Right atrium auricular region (tissue), 2 donors: ENCODE data around the gene CXCL12. TPM values are rescaled to one million over a fixed set of nuclear protein-coding genes. Genes with fewer than 3 reads are reported as not detected.

Experiments
- DNase-seq: peaks from one replicate; pipeline ENCODE4 v3.0.0-alpha.2; 2019; ENCODE audit warnings: low spot score
- H3K27ac ChIP-seq, 2 donors: fragments of 200-600 bp; sonication (generic); 1 replicate in 1 of 2; 2 replicates in 1 of 2; pipeline ENCODE4 v1.5.1; 2016 to 2019
- H3K27me3 ChIP-seq, 2 donors: fragments of 200-600 bp; sonication (generic); one replicate each; pipeline versions ENCODE4 v1.5.1 to v1.6.0; 2017 to 2019
- H3K36me3 ChIP-seq: fragments of 200-600 bp; sonication (generic); one replicate; pipeline ENCODE4 v1.5.1; 2016
- H3K4me1 ChIP-seq, 2 donors: fragments of 200-600 bp; sonication (generic); one replicate each; pipeline versions ENCODE4 v1.5.1 to v1.6.0; 2017 to 2019
- H3K4me3 ChIP-seq, 2 donors: fragments of 200-600 bp; sonication (generic); 1 replicate in 1 of 2; 2 replicates in 1 of 2; pipeline ENCODE4 v1.5.1; 2017 to 2019; ENCODE audit warnings: mild to moderate bottlenecking in 1 of 2, moderate library complexity in 1 of 2
- H3K9me3 ChIP-seq, 2 donors: fragments of 200-600 bp; sonication (generic); one replicate each; pipeline ENCODE4 v1.5.1; 2019
- total RNA-seq, 2 donors: library from RNA; depleted of rRNA; stranded (reverse); fragments of >200 nt; gene quantifications; one replicate each; pipeline ENCODE4 v1.1.0, GENCODE V29; 2016
- TF ChIP-seq, protein P1 (sequence below), 2 donors: fragments of 200-600 bp; sonication (generic); IDR thresholded peaks; one replicate each; pipeline ENCODE4 v1.5.1; 2019; ENCODE audit warnings: antibody characterized with exemption in 2 of 2

Gene CXCL12
- total RNA-seq, 2 donors from 2014 or later = 53.8 to 64.0 TPM

DNA sequence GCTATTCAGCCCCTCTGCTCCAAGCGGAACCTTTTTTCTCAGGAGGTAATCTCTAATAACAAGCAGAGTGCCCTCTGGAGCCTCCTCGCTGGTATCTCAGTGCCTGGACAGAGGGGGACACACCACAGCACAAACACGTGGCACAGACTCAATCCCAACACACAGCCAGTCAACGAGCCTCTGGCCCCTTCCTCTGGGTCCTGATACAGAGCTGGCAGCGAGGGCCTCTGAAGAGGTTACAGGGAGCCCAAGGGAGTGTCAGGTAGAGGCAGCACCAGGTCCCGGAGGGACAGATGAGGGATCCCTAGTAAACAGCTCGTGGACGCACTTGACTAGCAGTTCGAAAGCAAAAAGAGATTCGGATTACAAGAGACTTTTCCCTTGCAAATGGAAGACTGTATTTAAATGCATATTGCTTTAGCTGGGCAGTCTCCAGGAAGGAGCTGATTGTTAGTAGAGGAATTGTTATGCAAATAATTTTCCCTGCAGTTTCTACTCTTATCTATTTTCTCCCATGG is 14.1 kb downstream of the CXCL12 start:
- H3K9me3 ChIP-seq = no peaks in the 10 kb centered on the region
- DNase-seq = no peak
- no peak overlapping the region for H3K4me3 ChIP-seq
- TF ChIP-seq, protein P1, sequence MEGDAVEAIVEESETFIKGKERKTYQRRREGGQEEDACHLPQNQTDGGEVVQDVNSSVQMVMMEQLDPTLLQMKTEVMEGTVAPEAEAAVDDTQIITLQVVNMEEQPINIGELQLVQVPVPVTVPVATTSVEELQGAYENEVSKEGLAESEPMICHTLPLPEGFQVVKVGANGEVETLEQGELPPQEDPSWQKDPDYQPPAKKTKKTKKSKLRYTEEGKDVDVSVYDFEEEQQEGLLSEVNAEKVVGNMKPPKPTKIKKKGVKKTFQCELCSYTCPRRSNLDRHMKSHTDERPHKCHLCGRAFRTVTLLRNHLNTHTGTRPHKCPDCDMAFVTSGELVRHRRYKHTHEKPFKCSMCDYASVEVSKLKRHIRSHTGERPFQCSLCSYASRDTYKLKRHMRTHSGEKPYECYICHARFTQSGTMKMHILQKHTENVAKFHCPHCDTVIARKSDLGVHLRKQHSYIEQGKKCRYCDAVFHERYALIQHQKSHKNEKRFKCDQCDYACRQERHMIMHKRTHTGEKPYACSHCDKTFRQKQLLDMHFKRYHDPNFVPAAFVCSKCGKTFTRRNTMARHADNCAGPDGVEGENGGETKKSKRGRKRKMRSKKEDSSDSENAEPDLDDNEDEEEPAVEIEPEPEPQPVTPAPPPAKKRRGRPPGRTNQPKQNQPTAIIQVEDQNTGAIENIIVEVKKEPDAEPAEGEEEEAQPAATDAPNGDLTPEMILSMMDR (IDR thresholded peaks at IDR 0.05) = no peak
- no peaks in the 10 kb centered on the region for H3K27me3 ChIP-seq
- H3K27ac ChIP-seq = no peak overlapping the region
- H3K4me1 ChIP-seq = no peaks in the 10 kb centered on the region
- peaks cover 27% of the 10 kb centered on the region for H3K36me3 ChIP-seq

DNA sequence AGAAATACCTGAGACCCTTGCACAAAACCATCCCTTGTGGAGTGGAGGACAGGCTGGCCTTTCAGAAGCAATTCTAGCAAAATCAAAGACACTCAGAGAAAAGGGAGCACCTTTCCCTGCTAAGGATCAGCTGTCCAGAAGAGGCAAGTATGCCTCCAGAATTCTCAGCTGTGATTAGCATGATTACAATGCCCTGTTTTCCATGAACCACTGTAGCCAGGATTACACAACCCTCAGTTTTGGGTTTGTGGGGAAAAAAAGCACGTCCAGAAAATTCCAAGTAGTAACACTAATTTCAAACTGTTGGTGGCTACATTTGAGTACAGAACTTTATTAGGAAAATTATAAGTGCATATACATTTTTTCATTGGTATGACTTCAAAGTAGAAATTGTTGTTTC is 15.0 kb downstream of the CXCL12 start:
- Histone ChIP-seq H3K9me3 (no peaks in the 10 kb centered on the region), H3K27ac (no peak overlapping the region), H3K36me3 (peaks cover 18% of the 10 kb centered on the region), H3K4me3 (no peak overlapping the region), H3K4me1 (no peaks in the 10 kb centered on the region), H3K27me3 (no peaks in the 10 kb centered on the region)
- DNase-seq = no peak
- TF ChIP-seq, protein P1 (IDR thresholded peaks at IDR 0.05) = no peak

DNA sequence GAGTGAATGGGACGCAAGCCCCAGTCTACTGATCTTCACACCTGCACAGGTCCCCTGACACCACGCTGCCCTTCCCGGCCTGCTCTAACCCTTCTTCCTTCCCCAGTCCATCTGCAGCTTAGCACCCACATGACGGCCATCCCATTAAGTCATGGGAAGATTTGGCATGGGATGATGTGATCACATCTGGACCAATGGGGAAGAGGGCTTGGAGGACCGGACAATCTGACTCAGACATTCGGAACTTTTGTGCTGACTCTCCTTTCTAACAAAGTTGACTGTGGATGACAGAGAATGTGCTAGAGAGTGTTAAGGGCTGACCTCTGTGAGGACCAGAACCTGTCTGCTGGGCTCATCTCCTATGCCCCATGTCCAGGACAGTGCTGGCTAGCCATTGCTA is 15.6 kb downstream of the CXCL12 start:
- H3K4me3 ChIP-seq = no peak overlapping the region
- peaks cover 17% of the 10 kb centered on the region for H3K36me3 ChIP-seq
- DNase-seq = no peak
- TF ChIP-seq, protein P1 (IDR thresholded peaks at IDR 0.05) = no peak
- no peaks in the 10 kb centered on the region for H3K27me3 ChIP-seq
- no peak overlapping the region for H3K27ac ChIP-seq
- H3K4me1 ChIP-seq = no peaks in the 10 kb centered on the region
- no peaks in the 10 kb centered on the region for H3K9me3 ChIP-seq

DNA sequence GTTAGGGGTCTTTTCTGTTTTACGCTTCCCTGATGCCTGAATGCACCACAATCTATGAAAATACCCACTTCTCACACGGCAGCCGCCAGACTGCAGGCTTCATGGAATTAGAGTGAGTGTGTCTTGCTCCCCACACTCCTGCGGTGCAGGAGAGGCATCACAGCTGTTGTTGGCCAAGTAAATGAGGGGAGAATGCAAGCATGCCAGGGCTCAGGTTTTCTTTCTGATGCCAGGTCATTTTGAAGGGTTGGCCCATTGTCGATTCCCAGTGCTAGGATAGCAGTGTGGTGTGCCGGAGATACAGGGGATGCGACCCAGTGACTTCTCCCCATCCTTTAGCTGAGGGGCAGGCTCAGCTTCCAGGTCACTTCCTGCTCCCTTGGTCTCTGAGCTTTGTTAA is 16.3 kb downstream of the CXCL12 start:
- TF ChIP-seq, protein P1 (IDR thresholded peaks at IDR 0.05) = no peak
- H3K27me3 ChIP-seq = no peaks in the 10 kb centered on the region
- no peak overlapping the region for H3K4me3 ChIP-seq
- H3K9me3 ChIP-seq = no peaks in the 10 kb centered on the region
- no peak for DNase-seq
- H3K4me1 ChIP-seq = no peaks in the 10 kb centered on the region
- H3K36me3 ChIP-seq = peaks cover 12% of the 10 kb centered on the region
- no peak overlapping the region for H3K27ac ChIP-seq

DNA sequence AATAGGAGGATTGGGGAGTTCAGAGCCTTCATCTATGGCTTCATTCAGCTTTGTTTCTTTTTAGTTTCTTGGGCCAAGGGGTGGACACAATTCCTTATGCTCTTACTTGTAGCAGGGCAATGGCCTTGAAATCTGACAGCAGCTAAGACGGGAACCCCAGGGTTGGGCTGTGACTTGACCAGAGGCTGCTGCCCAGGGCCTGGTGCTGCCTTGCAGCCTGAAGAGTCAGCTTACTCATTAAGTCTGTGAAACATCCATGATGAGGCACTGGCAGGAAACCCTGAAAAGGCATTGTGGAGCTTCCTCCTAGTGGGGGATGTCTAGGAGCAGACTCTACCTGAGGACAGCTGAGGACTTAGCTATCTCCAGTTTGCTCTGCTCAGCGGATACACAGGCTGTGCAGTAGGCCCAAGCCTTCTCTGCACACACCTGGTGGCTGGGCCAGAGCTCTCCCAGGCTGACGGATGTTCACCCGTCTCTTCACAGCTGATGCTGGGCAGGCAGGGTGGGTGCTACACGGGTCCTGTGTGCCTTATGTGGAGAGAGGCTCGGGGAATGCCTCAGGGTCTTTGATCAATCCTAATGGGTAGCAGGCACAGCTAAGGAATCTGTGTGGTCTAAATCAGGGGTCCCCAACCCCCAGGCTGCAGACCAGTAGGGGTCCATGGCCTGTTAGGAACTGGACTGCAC is 17.8 kb downstream of the CXCL12 start:
- TF ChIP-seq, protein P1 (IDR thresholded peaks at IDR 0.05) = no peak
- Histone ChIP-seq H3K27ac (no peak overlapping the region), H3K36me3 (no peaks in the 10 kb centered on the region)

DNA sequence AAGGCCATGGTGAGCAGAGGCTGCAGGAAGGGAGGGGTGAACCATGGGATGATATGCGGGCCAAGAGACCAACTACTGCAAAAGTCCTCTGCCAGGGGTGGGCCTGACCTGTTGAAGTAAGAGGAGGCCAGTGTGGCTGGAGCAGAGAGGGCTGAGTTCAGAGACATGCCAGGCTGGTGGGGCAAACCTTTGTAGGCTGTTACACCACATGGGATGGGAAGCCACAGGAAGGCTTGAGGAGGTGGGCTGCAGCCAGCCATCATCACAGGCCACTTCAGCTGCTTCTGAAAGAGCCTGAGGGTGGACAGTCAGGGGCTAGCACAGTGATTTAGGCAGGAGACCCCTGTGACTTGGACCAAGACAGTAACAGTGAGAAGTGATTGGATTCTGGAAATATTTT is 20.3 kb downstream of the CXCL12 start:
- TF ChIP-seq, protein P1 (IDR thresholded peaks at IDR 0.05) = no peak
- H3K36me3 ChIP-seq = no peaks in the 10 kb centered on the region
- H3K27ac ChIP-seq = no peak overlapping the region
- H3K9me3 ChIP-seq = no peaks in the 10 kb centered on the region
- no peaks in the 10 kb centered on the region for H3K27me3 ChIP-seq
- no peaks in the 10 kb centered on the region for H3K4me1 ChIP-seq
- no peak overlapping the region for H3K4me3 ChIP-seq
- DNase-seq = no peak

More for the DNA sequence above, 17.8 kb downstream of the CXCL12 start:
- DNase-seq = no peak
- H3K27me3 ChIP-seq = no peaks in the 10 kb centered on the region
- no peak overlapping the region for H3K4me3 ChIP-seq
- H3K4me1 ChIP-seq = no peaks in the 10 kb centered on the region
- H3K9me3 ChIP-seq = no peaks in the 10 kb centered on the region
